Measurements from ENCODE around the gene SLC7A1. TPM values are rescaled to one million over a fixed set of nuclear protein-coding genes. Genes with fewer than 3 reads are reported as not detected.

SLC7A1 gene
- total and polyA plus RNA-seq, 2 of the 8 experiments (the other 6 are each of a cell fraction or from before 2014, with no cell fraction given): 26.8 to 114 TPM

DNA sequence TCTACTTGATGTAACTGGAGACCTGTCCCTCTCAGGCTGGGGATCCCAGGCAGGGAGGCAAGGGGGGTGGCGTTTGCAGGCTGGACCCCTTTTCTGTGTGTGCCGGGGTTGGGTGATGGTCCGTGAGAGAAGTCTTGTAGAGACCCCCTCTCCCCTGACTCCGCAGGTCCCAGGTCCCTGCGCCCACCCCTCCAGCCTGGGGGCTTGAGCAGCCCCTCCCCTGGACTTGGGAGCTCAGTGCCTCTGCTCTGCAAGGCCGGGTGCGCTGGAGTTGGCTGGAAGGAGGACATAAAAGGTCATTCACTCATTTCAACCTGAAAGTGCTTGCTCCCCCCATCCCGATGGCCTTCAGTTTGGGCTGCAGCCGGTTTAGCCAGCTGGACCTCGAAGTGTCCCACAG is 89.5 kb downstream of the SLC7A1 start:
- CTCF ChIA-PET (ENCODE audit: partially characterized antibody): interaction anchor here (0.9 to 17.8 kb wide), 6 partner anchors 12 to 208 kb away, joined by 3 to 210 read pairs (median 9); no protein-coding TSS in a partner anchor
- Histone ChIP-seq H4K20me1 (replicated peaks in 1 of 2; ENCODE audit: control insufficient read depth in 1 of 2, insufficient read depth in 2 of 2, low read length in 2 of 2) (peaks cover 0 to 3% of the 10 kb centered on the region in 2 experiments), H3K79me1 (ENCODE audit: low read depth, low read length) (no peaks in the 10 kb centered on the region), H3K23me2 (ENCODE audit: low read depth, low read length) (no peaks in the 10 kb centered on the region), H4K91ac (replicated peaks; ENCODE audit: insufficient read length, low read length) (no peak overlapping the region), H2BK15ac (ENCODE audit: low read length) (no peak overlapping the region), H4K8ac (ENCODE audit: extremely low read depth, insufficient read depth, low read length) (peak overlapping the region; percentile 5; the same call in 1 of the 2 replicates), H3K18ac (ENCODE audit: extremely low read depth, low read length) (no peak overlapping the region), H2AFZ (ENCODE audit: low read length) (no peak overlapping the region), H3K27me3 (replicated peaks in 1 of 4; ENCODE audit: control insufficient read depth in 3 of 4, extremely low read depth in 1 of 4, insufficient read depth in 3 of 4, low read length in 3 of 4) (no peaks in the 10 kb centered on the region; a peak in 1 of 7 replicates), H3K9ac (replicated peaks in 1 of 4; ENCODE audit: extremely low read depth in 1 of 4, low read depth in 3 of 4, low read length in 3 of 4) (no peak overlapping the region), H2BK20ac (ENCODE audit: low read length) (no peak overlapping the region), H3K27ac (ENCODE audit: low read depth, low read length) (no peak overlapping the region), H2BK12ac (ENCODE audit: low read depth, low read length) (no peak overlapping the region), H3K79me2 (ENCODE audit: control insufficient read depth in 1 of 2, insufficient read depth in 2 of 2, low read length in 2 of 2) (no peaks in the 10 kb centered on the region), H3K56ac (replicated peaks; ENCODE audit: insufficient read length, low read depth, low read length) (no peak overlapping the region), H3K4me1 (replicated peaks in 1 of 4; ENCODE audit: control insufficient read depth in 3 of 4, insufficient read depth in 4 of 4, low read length in 3 of 4) (no peaks in the 10 kb centered on the region), H2AK5ac (ENCODE audit: low read depth, low read length) (no peak overlapping the region), H3K4me3 (ENCODE audit: extremely low read depth in 1 of 4, insufficient read depth in 2 of 4, low read depth in 3 of 4, low read length in 4 of 4) (no peak overlapping the region), H3K4ac (replicated peaks; ENCODE audit: insufficient read length, low read depth, low read length) (no peak overlapping the region), H3K4me2 (ENCODE audit: insufficient read depth in 1 of 2, low read depth in 2 of 2, low read length in 2 of 2) (no peak overlapping the region), H2BK5ac (ENCODE audit: low read depth, low read length) (no peak overlapping the region), H3K23ac (ENCODE audit: insufficient read length) (no peak overlapping the region), H4K5ac (ENCODE audit: insufficient read length, low read depth, low read length) (no peak overlapping the region), H2BK120ac (replicated peaks; ENCODE audit: low read depth, low read length) (no peak overlapping the region), H3K9me3 (ENCODE audit: insufficient read depth in 2 of 2, low read depth in 1 of 2, low read length in 1 of 2) (no peaks in the 10 kb centered on the region), H3K14ac (ENCODE audit: insufficient read length) (no peak overlapping the region), H3K36me3 (ENCODE audit: control insufficient read depth in 2 of 4, insufficient read depth in 4 of 4, low read length in 3 of 4) (0 out of 8 replicates have a peak, but pooled peaks cover 0 to 3% (median 0%) of the 10 kb centered on the region in 4 experiments)
- FAIRE-seq (no peak), DNase-seq (ENCODE audit: low read depth in 1 of 2, low spot score in 2 of 2) (no peak)
- POLR2A ChIA-PET (ENCODE audit: partially characterized antibody): interaction anchor here (0.8 to 4.2 kb wide), 5 partner anchors 9 to 90 kb away, joined by 3 to 23 read pairs (median 5); partner anchors contain the start of gene SLC7A1
- WGBS, 2 experiments (ENCODE audit: extremely low coverage in 1 of 2, insufficient coverage in 1 of 2, insufficient read length in 1 of 2, insufficient replicate concordance in 2 of 2, low coverage in 1 of 2, low lambda C conversion rate in 2 of 2, missing lambda C conversion rate in 1 of 2): 88% methylated on average over 10 of the region's 10 CpGs; no CpG with 5 or more reads in 1 of the 2 experiments
- no peak for TF ChIP-seq EZH2 (IDR thresholded peaks at IDR 0.05; ENCODE audit: low read depth, low read length, severe bottlenecking)
- TF ChIP-seq EGR1 (IDR thresholded peaks at IDR 0.05; ENCODE audit: borderline replicate concordance, low read depth, low read length): no peak
- TF ChIP-seq, protein P1, sequence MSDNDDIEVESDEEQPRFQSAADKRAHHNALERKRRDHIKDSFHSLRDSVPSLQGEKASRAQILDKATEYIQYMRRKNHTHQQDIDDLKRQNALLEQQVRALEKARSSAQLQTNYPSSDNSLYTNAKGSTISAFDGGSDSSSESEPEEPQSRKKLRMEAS (IDR thresholded peaks at IDR 0.05): no peak
- TF ChIP-seq CREB1 (IDR thresholded peaks at IDR 0.05): no peak
- no peak for TF ChIP-seq FOSL1 (IDR thresholded peaks at IDR 0.05; ENCODE audit: insufficient read depth, low read depth, low read length)
- TF ChIP-seq POU5F1 (IDR thresholded peaks at IDR 0.05; ENCODE audit: low read depth, low read length): no peak
- TF ChIP-seq MAFK (IDR thresholded peaks at IDR 0.05; ENCODE audit: low read depth, low read length): no peak
- TF ChIP-seq GABPA (IDR thresholded peaks at IDR 0.05; ENCODE audit: borderline replicate concordance, insufficient read depth, low read length): no peak
- TF ChIP-seq HDAC6 (IDR thresholded peaks at IDR 0.05; ENCODE audit: low read depth, low read length): no peak
- TF ChIP-seq NRF1 (IDR thresholded peaks at IDR 0.05; ENCODE audit: low read depth, low read length): no peak
- no peak for TF ChIP-seq KDM1A (IDR thresholded peaks at IDR 0.05; ENCODE audit: borderline replicate concordance, low read length)
- TF ChIP-seq CBX8 (IDR thresholded peaks at IDR 0.05; ENCODE audit: borderline replicate concordance, low read depth, low read length): no peak
- TF ChIP-seq SP4 (IDR thresholded peaks at IDR 0.05; ENCODE audit: low read length): no peak
- no peak for TF ChIP-seq KDM5A (IDR thresholded peaks at IDR 0.05; ENCODE audit: low read length)
- no peak for TF ChIP-seq SP2 (IDR thresholded peaks at IDR 0.05; ENCODE audit: low read length)

All from H1 (cell line).